Retinal pigment epithelial cell (primary cell): ENCODE measurements around the gene TOR4A.

Source experiments
- DNase-seq: peaks from one replicate; pipeline ENCODE4 v3.0.0-alpha.2; 2010; ENCODE audit warnings: low read depth
- H3K4me3 ChIP-seq: 2 replicates; pipeline ENCODE4 v1.5.1; 2011; ENCODE audit warnings: mild to moderate bottlenecking, low read length, control low read depth, moderate library complexity
- TF ChIP-seq, protein P1 (sequence below): conservative IDR thresholded peaks from 2 replicates; pipeline ENCODE4 v1.5.1; 2011; ENCODE audit warnings: low read depth, low read length, control low read depth, inconsistent platforms

The TOR4A gene

DNA sequence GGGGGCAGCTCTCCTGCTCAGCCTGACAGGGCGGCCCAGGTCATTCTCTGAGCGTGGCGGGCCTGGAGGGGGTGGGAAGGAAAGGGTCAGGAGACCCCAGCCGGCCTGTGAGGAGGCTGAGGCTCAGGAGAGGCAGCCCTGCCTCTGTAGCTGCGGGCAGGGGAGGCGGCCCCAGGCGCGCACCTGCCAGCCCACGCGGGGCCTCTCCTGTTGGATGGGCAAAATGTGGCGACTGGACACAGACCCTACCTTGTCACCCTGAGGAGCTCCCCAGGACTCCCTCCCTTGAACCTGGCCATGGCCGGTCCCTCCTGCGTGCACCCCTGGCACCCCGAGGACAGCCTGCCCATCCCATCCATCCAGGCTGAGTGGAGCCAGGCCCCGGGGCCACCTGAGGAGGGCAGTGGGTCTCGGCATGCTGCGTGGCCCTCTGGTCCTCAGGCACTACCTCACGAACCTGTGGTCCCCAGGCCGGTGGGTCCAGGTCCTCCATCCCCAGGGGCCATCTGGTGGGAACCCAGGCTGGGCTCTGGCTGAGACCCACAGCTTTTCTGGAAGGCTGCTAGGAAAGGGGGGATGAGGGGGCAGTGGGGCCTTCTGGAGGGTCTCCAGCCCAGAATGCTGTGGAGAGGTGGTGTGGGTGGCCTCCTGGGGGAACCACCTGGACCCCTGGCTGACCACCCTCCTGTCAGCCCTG lies 39.6 kb downstream of the TOR4A start:
- TF ChIP-seq, protein P1, sequence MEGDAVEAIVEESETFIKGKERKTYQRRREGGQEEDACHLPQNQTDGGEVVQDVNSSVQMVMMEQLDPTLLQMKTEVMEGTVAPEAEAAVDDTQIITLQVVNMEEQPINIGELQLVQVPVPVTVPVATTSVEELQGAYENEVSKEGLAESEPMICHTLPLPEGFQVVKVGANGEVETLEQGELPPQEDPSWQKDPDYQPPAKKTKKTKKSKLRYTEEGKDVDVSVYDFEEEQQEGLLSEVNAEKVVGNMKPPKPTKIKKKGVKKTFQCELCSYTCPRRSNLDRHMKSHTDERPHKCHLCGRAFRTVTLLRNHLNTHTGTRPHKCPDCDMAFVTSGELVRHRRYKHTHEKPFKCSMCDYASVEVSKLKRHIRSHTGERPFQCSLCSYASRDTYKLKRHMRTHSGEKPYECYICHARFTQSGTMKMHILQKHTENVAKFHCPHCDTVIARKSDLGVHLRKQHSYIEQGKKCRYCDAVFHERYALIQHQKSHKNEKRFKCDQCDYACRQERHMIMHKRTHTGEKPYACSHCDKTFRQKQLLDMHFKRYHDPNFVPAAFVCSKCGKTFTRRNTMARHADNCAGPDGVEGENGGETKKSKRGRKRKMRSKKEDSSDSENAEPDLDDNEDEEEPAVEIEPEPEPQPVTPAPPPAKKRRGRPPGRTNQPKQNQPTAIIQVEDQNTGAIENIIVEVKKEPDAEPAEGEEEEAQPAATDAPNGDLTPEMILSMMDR: no peak
- DNase-seq: no peak

DNA sequence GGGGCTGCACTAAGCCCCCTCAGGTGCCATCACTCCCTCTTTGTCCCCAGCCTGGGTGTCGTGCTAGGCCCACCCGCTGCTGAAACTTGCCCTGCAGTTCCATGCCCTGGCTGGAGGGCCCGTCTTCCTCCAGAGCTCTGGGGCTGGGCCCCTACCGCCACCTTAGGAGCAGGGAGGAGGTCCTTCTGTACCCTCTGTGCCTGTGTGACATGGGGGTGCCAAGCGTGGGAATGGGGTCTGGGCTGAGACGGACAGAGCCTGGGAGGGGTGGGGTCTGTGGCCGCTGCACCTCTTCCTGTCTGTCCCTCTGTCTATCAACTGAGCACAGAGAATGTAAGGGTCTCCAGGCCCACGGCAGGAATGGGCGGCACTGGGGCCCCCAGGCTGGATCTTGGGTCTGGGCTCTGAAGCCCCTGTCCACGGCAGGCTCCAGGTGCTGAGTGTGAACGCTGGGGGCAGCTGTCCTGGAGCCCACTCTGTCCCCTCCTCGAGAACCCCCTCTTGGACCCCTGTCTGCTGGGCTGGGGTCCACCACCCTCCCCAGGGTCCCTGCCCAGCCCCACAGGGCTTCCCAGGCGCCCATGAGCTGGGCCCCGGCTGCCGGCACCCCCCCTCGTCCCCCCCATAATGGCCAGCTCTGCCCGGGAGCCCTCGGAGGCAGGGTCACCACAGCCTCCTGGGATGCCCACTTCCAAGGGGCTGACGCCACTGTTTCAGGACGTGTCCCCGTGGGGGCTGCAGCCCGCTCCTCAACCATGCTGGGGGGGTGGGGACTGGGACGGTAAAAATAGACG lies 40.4 kb downstream of the TOR4A start:
- H3K4me3 ChIP-seq: no peak overlapping the region
- TF ChIP-seq, protein P1: no peak
- no peak for DNase-seq

More for the DNA sequence above, 39.6 kb downstream of the TOR4A start:
- no peak overlapping the region for H3K4me3 ChIP-seq

DNA sequence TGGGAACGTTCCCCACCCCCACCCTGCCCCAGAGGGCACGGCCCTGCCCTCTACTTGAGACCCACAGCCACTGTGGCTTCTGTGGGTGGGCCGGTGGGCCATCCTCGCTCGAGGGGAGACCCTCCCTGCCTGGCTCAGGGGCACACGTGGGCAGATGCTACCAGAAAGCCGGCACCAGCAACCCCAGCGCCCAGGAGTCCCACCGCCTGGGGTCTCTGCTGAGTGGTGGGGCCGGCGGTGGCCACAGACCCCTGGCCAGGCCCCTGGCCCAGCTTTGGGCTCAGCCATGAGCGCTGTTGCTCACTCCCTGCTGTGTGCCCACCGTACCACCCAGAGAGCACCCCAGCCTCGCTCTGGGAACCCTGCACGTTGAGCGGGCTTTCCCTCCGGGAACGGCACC lies 41.1 kb downstream of the TOR4A start:
- DNase-seq: no peak
- TF ChIP-seq, protein P1: no peak
- no peak overlapping the region for H3K4me3 ChIP-seq

DNA sequence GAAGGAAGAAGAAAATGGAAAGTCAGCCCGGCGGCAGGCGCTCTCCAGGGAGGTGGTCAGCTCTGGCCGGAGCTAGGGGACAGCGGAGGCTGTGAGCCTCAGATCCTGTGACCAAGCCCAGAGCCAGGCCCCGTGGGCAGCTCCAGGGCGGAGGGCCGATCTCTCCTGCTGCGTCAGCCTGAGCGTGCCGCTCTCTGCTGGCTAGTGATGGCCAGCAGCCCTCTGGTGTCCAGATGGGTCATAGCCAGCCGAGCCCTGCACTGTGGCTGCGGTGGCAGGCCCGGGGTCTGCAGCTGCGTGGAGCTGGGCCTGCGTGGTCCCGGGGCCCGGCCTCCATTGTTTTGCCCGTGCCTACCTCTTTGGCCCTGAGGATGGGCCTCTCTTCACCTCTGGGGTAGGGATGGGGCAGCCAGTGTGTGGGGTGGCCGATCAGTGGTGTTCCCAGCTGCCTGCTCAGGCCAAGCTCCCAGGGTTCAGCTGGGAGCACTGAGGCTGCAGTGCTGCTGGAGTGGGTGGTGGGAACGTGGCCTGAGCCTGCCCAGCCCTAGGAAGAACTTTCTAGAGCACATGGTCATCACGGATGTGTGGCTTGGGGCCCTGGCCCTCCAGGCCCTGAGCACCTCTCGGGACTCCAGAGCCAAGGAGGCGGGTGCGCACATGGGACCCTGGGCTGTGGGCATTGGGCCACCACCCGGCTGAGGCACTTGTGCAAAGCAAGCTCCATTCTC lies 41.6 kb downstream of the TOR4A start:
- DNase-seq: no peak
- TF ChIP-seq, protein P1: no peak
- no peak overlapping the region for H3K4me3 ChIP-seq

DNA sequence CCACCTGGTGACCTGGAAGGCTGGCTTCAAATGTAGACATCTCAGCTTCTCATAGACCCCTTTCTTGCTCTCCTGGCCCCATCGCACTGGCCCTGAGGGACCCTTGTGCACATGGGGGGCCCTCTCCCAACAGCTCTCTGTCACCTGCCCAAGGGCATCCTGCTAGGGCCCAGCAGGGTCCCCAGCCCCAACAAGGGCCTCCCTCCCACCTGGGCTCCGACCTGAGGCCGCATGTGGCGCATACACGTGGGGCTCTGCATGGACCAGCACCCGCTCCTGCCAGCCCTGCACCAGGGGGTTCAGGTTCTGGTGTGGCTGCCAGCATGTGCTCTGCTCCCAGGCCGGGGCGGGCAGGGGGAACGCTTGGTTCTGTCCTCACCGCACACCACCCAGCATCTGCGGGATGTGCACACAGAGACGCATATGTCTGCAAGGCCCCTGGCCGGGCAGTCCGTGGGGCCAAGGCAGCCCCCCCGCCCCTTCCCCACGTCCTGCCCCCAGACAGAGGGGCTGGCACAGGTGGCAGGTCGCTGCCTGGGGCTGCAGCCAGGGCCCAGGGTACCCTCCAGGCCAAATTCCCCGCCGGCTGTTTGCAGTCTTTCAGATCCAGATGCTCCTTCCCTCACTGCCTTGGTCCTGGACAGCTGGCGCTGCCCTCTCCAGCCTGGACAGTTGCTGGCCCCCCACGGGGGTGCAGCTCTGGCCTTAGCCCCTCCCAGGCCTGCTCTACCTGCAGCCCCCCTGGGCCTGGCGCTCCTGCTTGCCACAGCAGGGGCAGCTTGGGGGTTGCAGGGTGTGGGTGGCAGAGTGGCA lies 42.4 kb downstream of the TOR4A start:
- H3K4me3 ChIP-seq: no peak overlapping the region
- TF ChIP-seq, protein P1: no peak
- DNase-seq: no peak

DNA sequence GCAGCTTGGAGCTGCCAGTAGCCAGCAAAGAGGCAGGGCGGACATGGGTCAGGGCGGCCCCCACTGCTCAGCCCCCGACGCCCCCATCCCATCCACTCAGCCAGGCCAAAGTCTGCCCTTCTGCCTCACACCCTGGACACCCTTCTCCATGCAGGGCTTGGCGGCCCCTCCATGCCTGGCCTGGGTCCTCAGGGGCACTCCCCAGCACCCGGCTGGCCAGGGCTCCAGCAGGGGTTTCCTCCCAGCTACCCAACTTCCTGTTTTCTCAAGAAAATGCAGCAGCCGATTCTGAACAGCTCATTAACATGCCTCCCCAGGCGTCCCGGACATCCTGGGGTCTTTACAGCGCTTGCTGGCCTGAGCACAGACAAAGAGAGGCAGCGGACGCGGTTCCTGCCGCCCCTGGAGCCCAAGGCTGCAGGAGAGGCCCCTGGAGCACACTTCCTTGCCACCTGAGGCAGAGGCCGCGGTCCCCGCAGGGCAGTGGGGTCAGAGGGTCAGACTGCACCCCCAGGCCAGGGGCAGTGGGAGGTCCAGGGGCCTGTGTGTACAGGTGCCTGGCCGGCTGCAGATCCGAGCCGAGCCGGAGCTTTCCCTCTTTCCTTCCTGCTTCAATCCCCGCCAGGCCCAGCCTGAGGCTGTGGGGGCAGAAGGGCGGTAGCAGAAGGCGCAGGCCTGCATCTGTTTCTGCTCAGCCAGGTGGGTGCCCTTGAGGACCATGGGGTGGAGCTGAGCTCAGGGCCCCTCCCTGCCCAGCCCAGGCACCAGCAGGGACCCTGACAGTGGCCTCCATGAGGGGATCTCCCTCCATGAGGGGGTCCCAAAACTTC lies 43.2 kb downstream of the TOR4A start:
- DNase-seq: no peak
- TF ChIP-seq, protein P1: no peak
- no peak overlapping the region for H3K4me3 ChIP-seq
